ENCODE results near the gene CACNA2D3. TPM values are rescaled to one million over a fixed set of nuclear protein-coding genes. Genes with fewer than 3 reads are reported as not detected.

CACNA2D3 gene
- total RNA-seq, 2 donors from 2014 or later = 0.42 to 0.98 TPM

DNA sequence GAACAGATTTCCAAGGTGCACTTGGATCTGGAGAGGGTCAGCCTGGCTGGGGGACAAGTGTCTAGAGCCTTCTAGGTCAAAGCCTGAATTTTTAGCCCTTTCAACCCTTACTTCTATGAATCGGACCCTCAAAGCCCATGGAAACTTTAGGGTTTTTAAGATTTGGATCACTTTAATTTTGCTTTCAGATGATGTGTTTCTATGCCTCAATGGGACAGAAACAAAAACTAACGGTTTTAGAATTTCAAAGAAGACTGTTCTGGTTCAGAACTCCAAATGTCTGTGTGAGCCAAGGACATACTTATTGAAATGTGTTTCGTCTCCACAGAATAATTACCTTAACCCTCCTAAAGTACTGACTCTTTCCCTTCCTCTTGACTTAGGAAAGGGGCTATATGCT, 538.8 kb downstream of the CACNA2D3 start:
- DNase-seq = no peak
- H3K27me3 ChIP-seq = no peaks in the 10 kb centered on the region
- no peaks in the 10 kb centered on the region for H3K4me1 ChIP-seq
- TF ChIP-seq, protein P1, sequence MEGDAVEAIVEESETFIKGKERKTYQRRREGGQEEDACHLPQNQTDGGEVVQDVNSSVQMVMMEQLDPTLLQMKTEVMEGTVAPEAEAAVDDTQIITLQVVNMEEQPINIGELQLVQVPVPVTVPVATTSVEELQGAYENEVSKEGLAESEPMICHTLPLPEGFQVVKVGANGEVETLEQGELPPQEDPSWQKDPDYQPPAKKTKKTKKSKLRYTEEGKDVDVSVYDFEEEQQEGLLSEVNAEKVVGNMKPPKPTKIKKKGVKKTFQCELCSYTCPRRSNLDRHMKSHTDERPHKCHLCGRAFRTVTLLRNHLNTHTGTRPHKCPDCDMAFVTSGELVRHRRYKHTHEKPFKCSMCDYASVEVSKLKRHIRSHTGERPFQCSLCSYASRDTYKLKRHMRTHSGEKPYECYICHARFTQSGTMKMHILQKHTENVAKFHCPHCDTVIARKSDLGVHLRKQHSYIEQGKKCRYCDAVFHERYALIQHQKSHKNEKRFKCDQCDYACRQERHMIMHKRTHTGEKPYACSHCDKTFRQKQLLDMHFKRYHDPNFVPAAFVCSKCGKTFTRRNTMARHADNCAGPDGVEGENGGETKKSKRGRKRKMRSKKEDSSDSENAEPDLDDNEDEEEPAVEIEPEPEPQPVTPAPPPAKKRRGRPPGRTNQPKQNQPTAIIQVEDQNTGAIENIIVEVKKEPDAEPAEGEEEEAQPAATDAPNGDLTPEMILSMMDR (IDR thresholded peaks at IDR 0.05) = no peak
- H3K27ac ChIP-seq = no peak overlapping the region
- H3K4me3 ChIP-seq = no peak overlapping the region
- H3K36me3 ChIP-seq = no peaks in the 10 kb centered on the region
- no peaks in the 10 kb centered on the region for H3K9me3 ChIP-seq
- intact Hi-C loops (cut with DNase I) = no loop called here
- no peak overlapping the region for H3K9ac ChIP-seq (ENCODE audit: low read depth in 2 of 2, low read length in 2 of 2)

DNA sequence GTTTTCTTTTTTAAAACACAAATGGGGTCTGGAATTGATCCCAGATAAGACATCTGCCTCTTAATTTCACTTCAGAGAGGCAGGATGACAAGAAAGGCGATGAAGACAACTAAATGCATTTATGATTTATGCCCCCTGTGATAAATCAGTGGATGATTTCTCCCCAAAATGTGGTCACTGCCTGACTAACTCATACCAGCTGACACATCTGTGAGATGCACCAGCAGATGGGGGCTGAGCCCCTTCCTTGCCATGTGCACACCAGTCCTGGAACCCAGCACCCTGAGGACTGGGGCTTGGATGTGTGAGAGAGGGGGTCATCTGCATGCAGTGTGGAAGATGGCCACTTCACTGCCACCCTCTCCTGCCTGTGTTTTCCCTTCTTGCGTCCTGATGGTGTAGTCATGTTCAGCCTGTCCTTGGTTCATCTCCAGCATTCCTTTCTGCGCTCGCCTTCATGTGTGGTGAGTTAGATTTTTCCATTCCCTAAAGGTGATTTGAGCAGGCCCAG, 541.2 kb downstream of the CACNA2D3 start:
- DNase-seq = no peak
- Histone ChIP-seq H3K9ac (ENCODE audit: low read depth in 2 of 2, low read length in 2 of 2) (no peak overlapping the region), H3K9me3 (no peaks in the 10 kb centered on the region), H3K27ac (no peak overlapping the region), H3K27me3 (no peaks in the 10 kb centered on the region), H3K36me3 (no peaks in the 10 kb centered on the region), H3K4me1 (no peaks in the 10 kb centered on the region), H3K4me3 (no peak overlapping the region)
- TF ChIP-seq, protein P1 (IDR thresholded peaks at IDR 0.05) = no peak
- intact Hi-C loops (cut with DNase I) = no loop called here

DNA sequence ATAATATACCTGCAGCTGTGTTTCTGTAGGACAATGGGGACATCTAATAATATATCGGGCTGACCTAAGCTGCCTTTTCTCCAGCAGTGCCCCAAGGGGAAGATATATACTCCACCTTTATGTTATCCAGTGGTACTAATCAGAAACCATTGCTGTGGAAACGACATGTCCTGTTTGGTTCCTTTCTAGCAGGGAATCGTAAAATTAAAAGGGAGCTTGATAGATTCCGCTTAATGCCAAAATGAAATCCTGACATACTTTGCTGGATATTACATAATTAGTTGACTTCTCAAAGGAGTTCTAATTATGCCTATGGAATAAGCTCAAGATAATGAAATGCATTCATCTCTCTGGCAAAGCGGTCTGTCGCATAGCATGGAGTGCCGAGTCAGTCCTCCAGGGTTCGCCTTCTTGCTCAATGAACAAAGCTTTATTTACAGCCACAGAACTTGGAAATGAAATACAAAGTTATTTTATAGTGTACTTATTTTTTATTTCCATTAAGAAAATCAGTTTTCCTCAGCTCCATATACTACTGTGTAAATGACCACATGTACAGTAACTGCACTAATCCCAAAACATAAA, 542.8 kb downstream of the CACNA2D3 start:
- no peaks in the 10 kb centered on the region for H3K27me3 ChIP-seq
- DNase-seq = no peak
- no peaks in the 10 kb centered on the region for H3K4me1 ChIP-seq
- intact Hi-C loops (cut with DNase I) = no loop called here
- H3K9me3 ChIP-seq = no peaks in the 10 kb centered on the region
- TF ChIP-seq, protein P1 (IDR thresholded peaks at IDR 0.05) = no peak
- no peak overlapping the region for H3K9ac ChIP-seq (ENCODE audit: low read depth in 2 of 2, low read length in 2 of 2)
- H3K36me3 ChIP-seq = no peaks in the 10 kb centered on the region
- H3K27ac ChIP-seq = no peak overlapping the region
- no peak overlapping the region for H3K4me3 ChIP-seq

DNA sequence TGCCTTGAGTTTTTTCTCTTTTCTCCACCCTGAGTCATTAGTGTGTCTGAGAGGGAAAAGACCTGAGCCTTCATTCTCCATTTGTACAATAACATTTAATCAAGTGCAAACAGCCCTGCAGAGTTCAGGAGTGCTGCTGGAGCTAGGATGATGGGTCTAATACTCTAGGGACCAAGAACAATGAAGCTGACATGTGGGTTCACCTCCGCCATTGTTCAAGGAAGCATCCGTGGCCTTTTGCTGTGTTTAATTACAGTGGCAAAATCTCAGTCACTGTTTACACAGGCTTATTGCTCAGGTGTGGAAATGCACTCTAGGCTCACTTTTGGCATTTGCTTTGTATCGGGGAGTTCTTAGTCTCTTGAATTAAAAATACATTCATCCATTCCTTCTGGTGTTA, 545.9 kb downstream of the CACNA2D3 start:
- H3K9ac ChIP-seq (ENCODE audit: low read depth in 2 of 2, low read length in 2 of 2) = no peak overlapping the region
- intact Hi-C loops (cut with DNase I) = no loop called here
- no peak overlapping the region for H3K27ac ChIP-seq
- H3K9me3 ChIP-seq = no peaks in the 10 kb centered on the region
- H3K36me3 ChIP-seq = no peaks in the 10 kb centered on the region
- TF ChIP-seq, protein P1 (IDR thresholded peaks at IDR 0.05) = no peak
- DNase-seq = no peak
- no peaks in the 10 kb centered on the region for H3K27me3 ChIP-seq
- H3K4me3 ChIP-seq = no peak overlapping the region
- H3K4me1 ChIP-seq = no peaks in the 10 kb centered on the region

DNA sequence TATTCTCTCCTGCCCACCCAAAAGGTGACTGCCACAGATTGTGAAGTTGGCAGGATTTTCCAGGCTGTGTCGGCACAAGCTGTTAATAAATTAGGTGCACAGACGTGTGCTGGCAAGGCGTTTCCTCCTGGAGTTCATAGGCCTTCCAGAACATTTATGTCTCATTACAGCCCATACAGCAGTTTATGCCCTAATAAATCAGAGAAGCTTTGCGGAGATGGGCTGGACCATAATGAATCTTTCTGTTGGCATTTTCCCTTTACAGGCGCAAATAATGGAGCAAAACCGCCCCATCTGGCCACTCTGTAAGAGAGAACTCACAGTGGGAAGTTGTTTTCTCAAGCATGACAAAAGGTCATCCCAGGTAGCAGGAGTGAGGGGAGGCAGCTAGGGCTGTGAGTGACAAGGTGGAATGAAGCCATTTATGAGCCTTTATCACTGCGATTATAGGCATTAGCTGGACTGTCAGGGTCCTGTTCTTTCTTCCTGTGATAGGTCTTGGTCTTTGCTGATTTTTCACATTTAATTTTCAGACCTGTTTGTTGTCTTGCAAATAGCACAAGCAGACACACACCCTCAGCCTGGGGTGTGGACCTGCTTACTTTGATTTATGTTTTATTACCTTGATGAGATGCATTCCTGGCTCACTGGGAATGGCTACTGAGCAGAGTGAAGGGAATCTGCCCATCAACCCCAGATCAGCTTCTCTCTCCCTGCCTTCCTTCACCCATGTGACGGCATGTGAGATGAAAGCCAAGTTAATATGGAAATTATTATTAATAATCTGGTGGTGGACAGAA, 548.0 kb downstream of the CACNA2D3 start:
- Histone ChIP-seq H3K4me1 (no peaks in the 10 kb centered on the region), H3K27me3 (no peaks in the 10 kb centered on the region), H3K27ac (no peak overlapping the region), H3K9ac (ENCODE audit: low read depth in 2 of 2, low read length in 2 of 2) (no peak overlapping the region), H3K9me3 (no peaks in the 10 kb centered on the region), H3K36me3 (no peaks in the 10 kb centered on the region), H3K4me3 (no peak overlapping the region)
- TF ChIP-seq, protein P1 (IDR thresholded peaks at IDR 0.05) = no peak
- peak; percentile 31 for DNase-seq
- intact Hi-C loops (cut with DNase I) = no loop called here

Measured in colonic mucosa (tissue), 4 donors.